Raji (cell line): Measurements from ENCODE around the gene LIMD2.

Experiments
- POLR2A ChIP-seq: IDR thresholded peaks from 2 replicates; pipeline ENCODE4 v1.6.1; 2011; ENCODE audit warnings: low read depth, low read length, control low read depth; ENCODE audit not compliant: insufficient read depth

The LIMD2 gene

DNA sequence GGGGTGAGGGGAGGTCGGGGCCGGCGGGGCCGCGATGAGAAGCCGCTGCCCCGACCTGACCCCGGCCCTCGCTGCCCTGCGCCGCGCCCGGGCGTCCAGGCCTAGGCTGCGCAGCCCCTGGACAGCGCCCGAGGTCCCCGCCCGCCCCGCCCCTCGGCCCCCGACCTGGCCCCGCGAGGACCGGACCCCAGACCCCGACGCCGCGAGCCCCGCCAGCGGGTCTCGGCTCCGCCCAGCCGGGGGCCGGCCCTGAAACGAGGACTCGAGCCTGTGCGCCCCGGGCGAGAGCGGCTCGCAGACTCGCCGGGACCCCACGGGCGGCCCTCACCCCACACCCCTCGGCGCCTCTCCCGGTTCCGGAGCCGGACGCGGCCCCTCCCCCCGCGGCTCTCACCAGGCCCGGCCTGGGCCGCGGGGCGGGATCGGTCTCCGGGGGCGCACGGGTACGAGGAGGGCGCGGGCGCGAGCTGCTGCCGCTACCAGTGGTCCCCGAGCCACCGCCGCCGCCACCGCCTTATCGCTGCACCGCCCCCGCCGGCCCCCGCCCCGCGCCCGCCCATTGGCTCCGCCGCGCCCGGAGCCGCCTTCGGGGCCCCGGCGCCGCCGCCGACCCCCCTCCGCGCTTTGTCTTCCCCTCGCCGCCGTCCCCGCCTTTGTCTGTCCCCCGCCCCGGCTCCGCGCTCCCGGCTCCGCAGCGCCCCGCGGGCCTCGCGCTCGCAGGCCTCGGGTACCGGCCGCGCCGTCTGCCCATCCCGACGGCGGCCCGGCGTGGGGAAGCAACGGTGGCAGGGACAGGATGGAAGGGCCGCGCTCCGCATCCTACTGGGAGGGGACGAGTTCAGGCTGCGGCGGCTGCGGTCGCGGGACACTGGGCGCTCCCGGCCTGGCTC lies at the start of gene LIMD2:
TSS of gene LIMD2 (minus strand) at position 488 of the 890 bp plus-strand sequence. CDS start 827 bp downstream, outside the sequence.
- TF ChIP-seq POLR2A: peak; percentile 52; the same call in 1 of the 2 replicates

DNA sequence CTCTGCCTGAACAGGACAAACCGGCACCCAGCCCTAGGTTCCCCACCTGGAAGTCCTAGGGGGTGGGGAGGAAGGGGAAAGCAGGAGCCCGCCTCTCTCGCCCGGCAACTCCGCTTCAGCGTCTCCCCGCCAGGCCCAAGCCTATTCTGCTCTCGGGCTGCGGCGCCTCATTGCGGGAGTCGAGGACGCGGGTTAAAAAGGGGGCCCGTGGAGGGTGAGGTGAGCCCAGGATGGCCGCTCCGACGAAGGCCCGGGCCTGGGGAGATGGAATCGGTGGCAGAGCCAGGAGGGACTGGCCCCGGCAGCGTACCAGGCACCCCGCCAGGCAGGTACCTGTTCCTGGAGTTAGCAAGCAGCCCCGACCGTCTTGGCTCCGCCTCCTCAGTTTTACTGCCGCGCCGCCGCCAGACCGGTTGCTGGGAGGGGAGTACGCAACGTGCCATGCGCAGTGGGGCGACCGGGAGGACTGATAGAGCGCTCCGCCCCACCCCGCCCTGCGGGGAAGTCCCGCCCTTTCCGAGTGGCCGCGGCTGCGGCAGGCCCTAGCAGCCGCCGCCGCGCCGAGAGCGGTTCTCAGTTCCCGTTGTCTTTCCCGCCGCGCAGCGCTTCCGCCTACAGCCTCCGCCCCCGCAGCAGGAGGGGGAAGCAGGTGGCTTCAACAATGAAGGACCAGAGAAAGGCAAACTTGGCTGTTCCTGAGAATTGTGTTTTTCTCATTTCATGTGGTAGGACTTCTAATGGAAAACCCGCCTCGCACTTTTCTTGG lies 41.7 kb upstream of the LIMD2 start, which contains the start of gene STRADA:
TSS of gene STRADA (minus strand) at position 392 of the 766 bp plus-strand sequence. CDS start 13,430 bp downstream, outside the sequence.
- peak; percentile 96 for TF ChIP-seq POLR2A

DNA sequence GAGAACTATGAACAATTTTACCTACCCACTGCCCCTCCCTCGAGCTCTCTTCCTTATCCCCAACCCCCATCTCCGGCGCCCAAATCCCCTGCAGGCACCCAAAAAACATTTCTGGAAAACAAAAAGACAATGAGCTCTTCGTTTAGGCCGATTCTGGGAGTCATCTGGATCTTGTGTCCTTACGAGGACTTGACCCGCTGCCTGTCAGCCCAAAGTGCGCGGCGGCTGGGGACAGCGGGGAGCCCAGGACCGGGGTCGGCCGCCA lies 41.1 kb upstream of the LIMD2 start:
- TF ChIP-seq POLR2A: no peak

DNA sequence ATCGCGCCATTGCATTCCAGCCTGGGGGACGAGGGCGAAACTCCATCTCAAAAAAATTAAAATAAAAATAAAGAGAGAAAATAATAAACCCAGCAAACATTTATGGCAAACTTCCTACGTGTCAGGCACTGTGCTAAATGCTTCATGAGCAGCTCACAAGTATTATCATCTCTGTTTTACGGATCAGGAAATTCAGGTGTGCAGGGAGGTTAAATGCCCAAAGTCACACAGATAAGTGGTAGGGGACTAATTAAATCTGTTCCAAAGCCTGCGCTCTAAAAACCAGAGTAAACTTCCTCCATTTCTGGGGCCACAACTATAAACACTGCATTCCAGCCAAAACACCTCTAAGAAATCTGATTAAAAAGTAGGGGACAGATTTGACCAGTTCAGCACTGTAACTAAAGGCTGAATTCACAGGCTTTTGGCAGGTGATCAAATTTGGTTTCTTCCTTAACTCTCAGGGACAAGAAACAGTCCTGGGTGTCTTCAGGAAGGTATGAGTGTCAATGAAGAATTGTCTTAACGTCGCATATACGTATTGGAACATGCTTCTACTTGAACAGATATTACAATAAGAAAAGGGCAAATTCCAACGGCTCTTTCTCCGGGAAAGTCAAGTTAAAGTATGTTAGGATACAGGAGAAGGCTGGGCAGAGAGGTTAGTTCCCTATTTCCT lies 40.7 kb upstream of the LIMD2 start:
- TF ChIP-seq POLR2A: no peak

DNA sequence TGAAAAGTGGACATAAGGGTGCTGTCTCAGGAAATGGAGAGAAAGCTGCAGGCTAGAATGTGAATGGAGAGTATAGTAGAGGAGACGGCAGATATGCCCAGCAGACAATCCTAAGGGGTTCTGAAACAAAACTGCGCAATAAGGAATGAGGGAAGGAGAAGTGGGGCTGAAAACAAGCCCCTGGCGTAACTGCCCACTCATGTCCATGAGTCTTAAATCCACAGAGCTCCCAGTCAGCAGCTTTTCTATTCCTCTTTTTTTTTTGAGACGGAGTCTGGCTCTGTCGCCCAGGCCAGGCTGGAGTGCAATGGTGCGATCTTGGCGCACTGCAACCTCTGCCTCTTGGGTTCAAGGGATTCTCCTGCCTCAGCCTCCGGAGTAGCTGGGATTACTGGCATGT lies 35.8 kb upstream of the LIMD2 start:
- no peak for TF ChIP-seq POLR2A

DNA sequence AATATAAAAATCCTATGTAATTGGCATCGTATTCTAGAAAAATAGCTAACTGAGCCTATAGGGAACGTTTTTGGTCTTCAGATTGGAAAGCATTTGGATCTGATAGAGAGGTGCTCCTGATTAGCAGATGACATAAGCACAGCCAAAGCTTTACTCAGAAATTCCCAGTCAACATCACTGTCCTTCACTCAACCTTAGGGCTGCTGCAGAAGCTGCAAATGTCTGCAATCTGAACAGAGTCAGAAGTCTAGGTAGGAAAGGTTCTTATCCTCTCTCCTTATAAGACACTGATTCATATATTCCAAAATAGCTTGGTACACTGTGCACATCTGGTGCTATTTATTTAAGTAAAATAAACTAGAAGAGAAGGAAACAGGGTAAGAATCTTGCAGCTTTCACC lies 22.5 kb upstream of the LIMD2 start:
- TF ChIP-seq POLR2A: no peak

DNA sequence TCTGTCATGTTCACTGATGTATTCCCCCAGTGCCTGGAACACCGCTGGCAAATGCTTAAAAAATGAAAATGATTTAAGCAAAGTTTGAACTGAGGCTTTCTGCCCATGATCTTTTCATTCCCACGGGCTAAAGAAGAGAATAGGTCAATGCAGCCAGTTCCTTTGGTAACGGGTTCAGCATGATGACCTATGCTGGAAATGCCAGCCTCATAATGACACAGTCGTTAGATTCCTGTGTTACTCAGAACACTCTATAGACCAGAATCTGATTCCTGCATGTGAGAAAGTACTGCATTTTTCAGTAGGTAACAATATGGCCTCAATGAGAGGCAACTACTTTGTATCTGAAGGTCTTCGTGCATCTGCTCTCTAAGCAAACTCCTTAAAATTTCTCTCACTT lies 19.1 kb upstream of the LIMD2 start:
- no peak for TF ChIP-seq POLR2A

DNA sequence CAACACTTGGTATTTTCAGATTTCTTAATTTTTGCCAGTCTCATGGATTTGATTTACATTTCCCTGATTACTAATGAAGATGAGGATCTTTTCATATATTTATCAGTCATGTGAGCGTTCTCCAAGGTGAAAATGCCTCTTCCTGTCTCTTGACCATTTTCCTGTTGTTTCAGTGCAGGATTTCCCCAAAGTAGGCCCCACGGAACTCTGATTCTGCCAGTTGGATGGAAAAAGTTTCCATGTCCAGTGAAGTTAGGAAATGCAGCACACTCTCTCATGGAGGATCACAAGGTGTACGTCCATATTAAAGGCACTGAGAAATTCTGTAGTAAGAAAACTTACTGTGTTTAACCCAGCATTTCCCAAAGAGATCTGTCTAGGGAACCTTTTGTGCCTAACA lies 16.5 kb upstream of the LIMD2 start:
- TF ChIP-seq POLR2A: no peak

DNA sequence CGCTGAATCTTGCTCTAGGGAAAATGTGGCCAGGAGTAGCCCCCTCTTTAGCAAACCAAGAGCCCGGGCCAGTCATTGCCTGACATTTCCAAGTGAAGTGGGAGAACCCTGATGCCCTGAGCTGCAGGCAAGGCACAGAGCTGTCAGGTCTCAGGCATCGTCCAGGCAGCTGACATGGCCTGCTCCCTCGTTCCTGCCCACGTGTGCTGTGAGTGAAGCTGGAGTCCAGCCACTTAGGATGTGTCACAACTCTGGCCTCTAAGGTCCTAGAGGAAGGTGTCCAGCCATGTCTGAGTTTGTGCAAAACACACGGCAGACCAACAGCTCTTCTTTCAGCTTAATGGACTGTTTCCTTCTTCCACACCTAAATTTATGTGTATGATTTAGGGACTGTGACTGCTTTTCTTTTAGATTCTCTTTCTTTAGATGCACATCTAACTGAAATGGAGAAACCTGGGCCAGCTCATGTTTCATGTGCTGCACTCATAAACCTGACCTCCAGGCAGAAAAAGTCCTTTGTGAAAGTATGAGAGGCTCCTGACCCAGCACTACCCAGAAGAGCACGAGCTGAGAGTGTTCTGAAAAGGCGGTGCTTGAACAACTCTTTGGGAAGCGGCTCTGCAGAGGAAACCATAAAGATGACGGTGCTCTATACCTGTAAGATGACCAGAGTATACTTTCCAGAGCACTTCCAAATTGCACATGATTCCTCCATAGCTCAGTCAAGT lies 14.8 kb upstream of the LIMD2 start:
- TF ChIP-seq POLR2A: no peak

DNA sequence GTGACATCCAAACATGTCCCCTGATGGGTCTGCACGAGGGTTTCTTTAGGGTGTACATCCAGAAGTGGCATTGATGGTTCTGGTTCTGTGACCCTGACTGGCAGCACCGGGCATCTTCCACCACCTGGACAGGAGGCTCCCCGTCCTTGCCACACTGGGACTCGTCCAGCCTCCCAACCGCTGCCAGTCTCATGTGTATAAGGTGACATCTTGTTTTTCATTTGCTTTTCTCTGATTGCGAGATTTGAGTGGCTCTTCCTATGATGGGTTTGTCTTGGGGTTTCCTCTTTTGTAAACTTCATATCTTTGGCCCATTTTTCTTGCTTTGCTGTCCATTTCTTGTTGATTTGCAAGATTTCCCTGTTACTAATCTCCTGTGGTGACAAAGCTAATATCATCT lies 9.2 kb upstream of the LIMD2 start:
- TF ChIP-seq POLR2A: no peak

DNA sequence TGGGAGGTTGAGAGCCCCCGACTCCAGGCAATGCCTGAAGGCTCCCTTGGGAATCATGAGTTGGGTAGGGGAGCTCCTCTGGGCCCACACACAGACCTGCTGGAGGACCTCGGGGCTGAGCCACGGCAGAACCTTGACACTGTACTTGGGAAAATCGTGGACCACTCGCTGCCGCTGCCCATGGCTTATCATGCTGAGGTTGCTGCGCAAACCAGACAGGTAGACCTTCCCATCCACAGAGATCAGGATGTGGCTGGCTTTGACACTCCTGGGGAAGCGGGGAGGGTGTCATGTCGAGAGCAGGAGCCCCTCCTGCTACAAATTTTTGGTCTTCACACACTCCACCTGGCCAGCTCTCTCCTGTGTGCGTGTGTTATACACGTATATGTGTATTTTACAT lies 7.2 kb upstream of the LIMD2 start:
- TF ChIP-seq POLR2A: 0 out of 2 replicates have a peak, but pooled peaks have one; percentile 9

DNA sequence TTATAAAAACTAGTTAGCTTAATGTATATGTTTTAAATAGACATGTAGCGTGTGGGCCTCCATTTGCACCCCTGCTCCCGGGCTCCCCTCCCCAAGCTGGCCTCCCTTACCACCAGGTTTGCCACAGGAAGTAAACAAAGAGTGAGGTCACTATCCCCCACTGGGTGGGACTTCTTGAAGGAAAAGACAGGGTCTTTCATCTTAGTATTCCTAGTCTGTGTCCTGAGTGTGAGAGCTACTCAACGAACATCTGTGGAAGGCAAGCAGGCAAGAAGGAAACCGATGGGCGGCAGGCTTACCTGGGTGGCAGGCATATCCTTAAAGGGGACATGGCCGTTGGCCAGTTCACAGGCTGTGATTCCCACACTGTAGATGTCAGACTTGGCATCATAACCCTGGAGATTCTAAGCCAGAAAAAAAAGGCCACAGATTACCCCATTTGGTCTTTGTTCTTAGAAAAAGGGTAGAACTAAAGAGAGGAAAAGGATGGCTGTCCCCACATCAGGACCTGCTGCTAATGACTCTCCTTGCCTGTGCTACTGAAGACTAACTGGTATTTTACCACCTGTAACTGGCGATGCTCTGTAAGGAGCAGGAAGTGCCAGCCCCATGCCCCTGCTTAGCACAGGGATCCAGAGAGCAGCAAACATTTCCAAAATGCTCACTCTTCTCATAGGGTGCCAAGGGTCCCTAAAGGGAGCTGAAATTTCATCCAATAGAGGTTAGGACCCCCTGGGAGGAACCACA lies 6.6 kb upstream of the LIMD2 start:
- TF ChIP-seq POLR2A: 0 out of 2 replicates have a peak, but pooled peaks have one; percentile 24

DNA sequence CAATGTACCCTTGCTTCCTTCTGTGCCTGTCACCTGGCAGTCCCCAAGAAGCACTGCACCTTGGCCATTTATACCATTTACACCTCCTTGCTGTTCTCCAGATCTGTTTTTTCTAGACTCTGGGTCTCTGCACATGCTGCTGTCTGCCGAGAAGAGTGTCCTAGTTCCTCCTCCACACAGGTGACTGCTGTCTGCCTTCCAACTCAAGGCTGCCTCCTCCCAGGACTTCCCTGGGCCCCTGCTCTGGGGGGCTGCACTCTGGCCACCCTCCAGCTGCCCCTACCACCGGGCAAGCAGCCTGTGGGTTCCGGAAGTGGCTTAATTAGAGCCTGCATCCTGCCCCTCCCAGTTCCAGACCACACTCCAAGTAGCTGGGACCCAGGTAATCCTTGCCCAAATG lies 5.7 kb upstream of the LIMD2 start:
- TF ChIP-seq POLR2A: 0 out of 2 replicates have a peak, but pooled peaks have one; percentile 33

DNA sequence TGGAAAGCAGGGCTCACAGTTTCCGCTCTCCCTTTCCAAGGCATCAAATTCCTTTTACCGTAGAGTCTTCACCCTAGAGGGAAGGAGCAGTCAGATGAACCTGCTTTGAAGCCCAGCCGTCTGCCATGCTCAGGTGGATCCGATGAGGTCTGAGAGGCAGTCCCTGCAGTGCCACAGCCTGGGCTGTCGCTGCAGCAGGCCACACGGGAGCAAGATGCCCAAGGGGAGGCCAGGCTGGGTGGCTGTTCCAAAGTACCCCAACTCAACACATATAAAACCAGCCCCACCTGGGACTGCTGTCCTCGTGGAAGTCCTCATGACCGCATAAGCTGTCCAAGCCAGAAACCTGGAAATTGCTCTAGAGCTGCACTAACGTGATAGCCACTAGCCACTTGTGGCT lies 4.9 kb upstream of the LIMD2 start:
- TF ChIP-seq POLR2A: no peak

DNA sequence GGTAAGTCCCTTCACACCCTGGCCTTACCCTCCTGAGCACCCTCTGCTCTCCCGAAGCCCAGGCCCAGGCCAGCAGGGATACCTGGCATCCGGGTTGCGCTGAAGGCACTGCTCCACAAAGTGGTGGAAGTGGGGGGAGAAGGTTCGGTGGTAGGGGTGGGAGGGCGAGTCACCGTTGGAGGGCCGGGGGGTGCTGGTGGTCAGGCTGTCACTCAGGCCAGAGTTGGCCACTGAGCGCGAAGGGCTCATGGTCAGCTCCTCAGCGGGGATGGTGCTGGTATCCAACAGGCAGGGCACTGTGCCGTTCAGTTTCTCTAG lies 4.3 kb upstream of the LIMD2 start:
- no peak for TF ChIP-seq POLR2A
